Fibroblast of skin of left biceps (primary cell): ENCODE data around the gene CEP72.

Experiments used
- DNase-seq, 2 experiments: peaks; one replicate each; pipeline ENCODE4 v3.0.0-alpha.2; 2013; ENCODE audit warnings: low read depth in 2 of 2

Gene CEP72

DNA sequence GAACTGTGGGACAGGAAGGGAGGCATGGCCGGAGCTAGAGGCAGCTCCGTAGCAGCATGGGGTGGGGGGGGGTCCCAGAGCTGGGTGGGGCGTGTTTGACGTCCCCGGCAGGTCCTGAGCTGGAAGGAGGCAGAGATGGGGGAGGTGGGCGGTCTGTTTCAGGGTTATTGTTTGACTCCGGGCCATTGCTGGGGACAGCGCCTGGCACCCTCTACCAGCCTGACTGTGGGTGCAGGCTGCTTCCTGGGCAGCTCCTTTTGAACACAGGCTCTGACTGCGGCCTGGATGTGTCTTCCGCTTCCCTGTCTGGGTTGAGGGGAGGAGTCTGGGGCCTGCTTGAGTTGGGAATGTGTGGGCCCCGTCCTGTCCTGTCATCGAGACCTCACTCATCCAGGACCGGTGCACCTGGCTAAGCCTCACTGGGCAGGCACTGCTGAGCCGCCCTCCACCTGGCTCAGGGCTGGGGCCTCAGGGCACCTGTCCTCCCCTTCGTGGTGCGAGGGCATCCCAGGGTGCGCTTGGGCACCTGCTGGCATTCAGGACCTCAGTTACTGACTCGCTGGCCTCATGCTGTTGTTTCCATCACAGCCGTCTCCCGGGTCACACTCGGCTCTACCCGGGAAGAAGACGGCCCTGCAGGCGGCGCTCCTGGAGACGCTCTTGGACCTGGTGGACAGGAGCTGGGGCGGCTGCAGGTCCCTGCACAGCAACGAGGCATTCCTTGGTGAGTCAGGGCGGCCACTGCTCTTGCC lies 26.5 kb downstream of the CEP72 start:
- DNase-seq, result no peak

DNA sequence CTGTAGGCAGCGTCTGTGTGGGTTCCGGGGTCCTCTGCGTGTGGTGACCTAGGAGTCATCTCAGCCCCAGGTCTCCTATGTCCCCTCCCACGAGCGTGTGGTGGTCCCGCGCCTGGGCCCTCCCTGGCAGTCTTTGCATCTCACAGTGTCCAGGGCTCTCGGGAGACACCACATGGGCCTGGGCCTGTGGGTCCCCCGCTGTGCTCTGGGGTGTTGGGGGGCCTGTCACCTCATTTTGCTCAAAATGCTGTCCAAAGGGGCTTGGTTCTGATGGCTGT lies 27.1 kb downstream of the CEP72 start:
- no peak for DNase-seq

DNA sequence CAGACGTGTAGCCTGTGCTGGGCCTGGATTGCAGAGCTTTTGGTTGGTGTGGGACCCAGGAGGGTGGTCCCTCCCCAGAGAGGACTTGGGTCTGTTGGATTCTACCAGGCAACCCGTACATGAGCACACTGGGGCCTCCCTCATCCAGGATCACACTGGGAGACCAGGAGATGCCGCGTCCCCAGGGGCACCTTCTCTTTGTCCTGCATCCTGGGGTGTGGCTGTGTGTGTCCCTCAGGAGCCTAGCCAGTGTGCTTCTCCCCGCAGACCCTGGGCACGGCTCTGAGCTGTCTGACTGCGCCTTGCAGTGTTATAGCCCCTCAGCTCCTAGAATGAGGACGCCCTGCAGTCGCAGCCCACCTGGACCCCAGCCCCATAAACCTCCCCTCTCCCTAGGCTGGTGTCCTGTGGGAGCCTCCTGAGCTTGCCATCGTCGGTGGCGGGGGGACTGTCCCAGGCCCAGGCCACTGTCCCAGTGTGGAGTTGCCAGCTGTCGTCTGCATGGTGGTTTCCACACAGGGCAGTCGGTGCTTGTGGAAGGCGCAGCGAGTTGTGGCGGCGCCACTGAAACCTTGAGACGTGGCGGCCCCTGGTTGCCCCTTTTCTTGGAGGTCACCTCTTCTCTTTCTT lies 27.6 kb downstream of the CEP72 start:
- DNase-seq, result no peak

DNA sequence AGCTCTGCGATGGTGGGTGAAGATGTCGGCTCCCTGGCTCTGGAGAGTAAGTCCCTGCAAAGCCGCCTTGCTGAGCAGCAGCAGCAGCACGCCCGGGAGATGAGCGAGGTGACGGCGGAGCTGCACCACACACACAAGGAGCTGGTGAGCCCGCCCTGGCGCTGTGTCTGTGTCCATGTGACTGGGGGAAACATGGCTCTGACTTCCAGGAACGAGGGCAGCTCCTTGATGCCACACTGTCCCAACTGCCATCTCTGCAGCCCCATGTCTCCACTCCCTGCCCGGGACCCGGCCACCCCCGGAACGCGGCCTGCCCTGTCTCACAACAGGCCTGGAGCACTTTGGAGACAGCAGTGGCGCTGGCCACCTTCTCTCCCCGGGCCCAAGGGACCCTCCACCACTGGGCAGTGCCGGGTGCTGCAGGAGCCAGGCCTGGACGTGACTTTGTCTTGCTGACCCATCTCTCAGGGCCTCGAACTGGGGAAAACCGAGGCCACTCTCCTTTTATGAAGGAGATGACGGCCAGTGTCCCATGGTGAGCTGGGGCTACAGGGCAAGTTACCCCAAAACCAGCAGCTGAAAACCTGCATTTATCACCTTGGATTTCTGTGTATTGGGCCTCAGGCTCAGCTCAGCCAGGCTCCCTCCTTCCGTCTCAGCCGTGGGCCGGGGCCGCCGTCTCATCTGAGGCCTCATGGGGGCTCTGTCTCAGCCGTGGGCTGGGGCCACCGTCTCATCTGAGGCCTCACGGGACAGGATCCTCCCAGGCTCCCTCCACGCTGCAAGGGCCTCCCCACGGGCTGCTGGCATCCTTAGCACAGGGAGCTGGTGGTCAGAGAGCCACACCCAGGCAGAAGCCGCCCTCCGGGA lies 28.6 kb downstream of the CEP72 start:
- no peak for DNase-seq

DNA sequence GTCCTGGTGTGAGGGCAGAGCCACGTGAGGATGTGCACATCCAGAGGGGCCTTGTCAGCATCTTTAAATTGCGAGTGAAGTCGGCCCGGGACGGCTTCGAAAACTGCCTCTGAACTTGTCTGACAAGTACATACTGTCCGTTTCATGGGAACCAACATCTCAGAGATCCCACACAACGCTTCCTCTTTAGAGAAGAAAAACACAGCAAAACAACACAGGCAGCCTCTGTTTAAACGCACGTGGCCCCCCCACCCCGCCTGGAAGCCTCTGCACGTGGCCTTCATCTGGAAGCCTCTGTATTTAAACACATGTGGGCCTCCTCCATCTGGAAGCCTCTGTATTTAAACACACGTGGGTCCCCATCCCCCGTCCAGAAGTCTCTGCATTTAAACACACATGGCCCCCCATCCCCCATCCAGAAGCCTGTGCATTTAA lies 29.2 kb downstream of the CEP72 start:
- DNase-seq, result no peak

DNA sequence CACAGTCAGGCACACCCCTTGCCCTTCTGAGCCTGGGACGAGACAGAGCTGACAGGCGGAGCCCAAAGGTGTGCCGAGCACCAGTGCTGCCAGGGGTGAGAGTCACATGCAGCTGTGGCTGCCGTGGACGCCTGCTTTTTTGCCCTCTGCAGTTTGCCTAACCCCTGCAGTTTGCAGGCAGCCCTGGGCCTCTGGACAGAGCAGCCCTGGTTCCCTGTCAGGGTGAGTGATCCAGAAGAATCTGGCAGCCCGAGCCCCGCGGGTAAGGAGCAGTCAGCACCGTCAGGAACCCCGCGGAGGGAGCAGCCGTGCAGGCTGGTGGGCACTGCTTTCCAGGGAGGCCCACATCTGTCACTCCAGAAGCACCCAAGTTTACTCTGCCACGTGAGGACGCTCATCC lies 30.3 kb downstream of the CEP72 start:
- no peak for DNase-seq

DNA sequence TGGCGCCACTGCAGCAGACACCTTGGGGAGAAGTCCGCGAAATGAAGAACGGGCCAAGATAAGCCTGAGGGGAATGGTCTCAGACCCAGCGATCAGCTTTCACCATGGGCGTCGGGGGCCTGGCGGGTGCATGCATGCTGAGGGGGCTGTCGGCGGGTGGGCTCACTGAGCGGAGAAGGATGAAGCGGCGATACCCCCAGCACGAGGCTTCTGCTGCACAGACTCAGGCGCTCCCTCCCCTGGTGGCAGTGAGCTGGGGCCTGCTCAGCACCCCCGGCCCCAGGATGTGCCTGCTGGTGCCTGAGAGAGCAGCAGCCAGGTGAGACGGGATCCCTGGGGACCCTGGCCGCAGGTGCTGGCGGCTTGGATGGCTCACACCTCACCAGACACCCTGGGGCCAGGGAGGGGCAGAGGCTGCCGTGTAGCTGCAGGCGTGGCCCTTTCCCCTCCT lies 31.2 kb downstream of the CEP72 start:
- no peak for DNase-seq

DNA sequence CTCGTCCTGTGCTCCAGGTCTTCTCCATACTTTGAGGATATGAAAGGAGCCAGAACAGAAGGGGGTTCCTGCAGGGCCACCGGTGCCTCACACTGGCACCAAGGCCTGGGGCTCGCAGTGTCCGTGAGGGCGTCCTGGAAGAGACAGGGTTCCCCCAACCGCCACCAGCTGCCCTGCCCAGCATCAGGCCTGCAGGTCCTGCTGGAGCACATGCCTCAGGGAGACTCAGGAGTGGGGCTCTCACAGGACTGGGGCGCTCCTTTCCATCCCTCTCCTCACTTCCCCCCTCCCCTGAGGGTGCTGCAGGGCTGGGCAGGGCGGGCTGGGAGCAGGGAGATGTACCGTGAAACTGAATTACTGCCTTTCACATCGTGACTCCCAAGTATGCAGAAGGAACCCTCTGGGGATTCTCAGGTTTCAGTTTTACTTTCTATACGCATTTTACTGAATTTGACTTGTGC lies 31.7 kb downstream of the CEP72 start:
- DNase-seq, result no peak

DNA sequence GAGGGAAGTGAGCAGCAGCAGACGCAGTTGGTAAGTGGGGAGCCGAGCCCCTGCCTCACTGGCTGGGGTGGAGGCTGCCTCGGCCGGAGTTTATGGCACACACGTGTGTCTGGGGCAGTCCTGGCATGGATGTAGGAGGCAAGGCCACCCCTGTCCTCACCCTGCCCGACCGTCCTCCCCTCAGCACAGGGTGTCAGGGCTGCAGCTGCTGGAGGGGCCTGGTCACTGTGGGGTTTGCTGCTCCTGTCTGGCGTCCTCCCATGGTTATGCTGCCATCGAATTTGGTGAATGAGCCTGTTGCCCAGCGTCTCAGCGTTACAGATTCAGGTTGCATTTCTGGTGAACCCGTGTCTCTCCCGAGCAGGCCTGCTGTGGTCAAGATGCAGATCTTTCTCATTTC lies 32.4 kb downstream of the CEP72 start:
- DNase-seq, result no peak

DNA sequence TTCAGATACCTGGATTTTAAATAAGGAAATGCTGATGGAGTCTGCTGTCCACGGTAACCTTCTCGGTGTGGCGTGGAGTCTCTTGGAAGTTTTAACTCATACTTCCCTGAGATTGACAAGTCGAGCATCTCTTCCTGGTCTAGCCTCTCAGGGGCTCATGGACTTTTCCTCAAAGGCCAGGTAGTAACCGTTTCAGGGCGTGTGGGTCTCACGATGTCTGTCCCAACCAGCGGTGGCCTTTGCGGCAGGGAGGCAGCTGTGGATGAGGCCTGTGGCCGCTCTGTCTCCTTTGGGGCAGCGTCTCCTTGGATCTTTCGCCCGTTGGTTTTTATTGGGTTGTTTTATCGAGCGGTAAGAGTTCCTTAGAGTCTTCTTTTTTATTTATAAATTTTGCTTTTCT lies 32.8 kb downstream of the CEP72 start:
- DNase-seq, result no peak

DNA sequence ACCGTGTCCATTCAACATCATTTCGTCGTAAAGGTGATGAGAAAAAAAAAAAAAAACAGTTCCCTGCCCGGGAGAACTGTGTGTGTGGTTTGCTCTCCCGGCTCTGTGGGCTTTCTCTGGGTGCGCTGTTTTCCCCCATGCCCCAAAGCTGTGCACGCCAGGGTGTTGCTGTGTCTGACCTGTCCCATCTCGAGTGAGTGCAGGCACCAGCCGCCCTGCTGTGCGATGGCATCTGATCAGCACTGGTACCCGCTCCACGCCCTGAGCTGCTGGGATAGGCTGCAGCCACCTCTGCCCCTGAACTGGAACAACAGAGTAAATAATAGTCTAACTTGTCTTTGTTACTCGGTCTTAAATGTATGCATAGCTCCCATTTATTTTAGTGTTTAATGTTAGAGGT lies 33.3 kb downstream of the CEP72 start:
- DNase-seq, result no peak

DNA sequence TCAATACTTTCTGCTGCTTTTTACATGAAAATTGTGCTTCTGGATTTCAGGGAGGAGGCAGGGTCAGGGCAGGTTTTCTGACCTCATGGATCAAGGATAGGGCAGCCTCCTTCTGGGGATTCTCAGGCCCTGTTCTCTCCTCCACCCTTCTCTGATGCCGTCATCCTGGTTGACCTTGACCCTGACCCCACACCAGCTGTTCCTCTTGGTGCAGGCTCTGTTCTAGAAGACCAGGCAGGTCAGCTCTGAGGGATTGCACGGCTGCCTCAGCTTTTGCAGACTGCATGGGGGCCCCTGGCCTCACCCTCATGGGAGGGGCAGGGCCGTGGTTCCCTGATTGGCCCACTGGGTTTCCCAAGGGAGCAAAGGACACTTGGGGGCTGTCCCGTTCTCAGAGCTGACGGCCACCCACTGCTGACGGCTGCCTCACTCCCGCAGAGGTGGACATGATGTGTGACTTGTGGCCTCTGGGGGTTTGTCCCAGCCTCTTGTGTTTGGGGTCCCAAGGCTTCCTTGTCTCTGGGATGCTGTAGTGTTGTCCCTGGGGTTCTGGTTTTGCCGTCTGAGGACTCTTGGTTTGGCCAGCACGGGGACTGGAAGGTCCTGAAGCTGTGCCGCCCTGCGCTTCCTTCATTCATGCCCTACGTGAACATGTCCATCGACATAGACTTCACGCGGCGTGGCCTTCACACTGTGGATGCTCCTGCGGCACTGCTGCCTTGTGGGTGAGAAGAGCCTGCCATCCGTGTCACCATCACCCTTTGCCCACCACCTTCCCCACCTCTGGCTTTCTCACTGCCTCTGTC lies 34.5 kb downstream of the CEP72 start:
- no peak for DNase-seq

DNA sequence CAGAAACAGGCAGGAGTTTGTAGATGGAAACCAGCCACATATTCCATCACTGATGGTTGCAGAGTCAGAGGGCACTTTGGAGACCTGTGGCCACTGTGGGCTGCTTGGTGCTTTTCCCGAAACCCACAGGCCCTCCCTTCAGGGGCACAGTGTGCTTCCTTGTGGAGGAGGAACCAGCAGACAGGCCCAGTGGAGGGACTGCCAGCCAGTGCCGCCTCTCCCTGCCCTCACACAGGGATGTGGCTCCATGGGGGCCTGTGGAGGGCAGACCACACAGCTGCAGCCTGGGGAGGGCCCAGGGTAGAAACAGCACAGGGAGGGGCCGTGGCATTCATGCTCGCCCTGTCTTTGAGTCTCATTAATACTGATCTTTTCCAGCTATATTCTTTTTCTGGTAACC lies 35.2 kb downstream of the CEP72 start:
- no peak for DNase-seq

DNA sequence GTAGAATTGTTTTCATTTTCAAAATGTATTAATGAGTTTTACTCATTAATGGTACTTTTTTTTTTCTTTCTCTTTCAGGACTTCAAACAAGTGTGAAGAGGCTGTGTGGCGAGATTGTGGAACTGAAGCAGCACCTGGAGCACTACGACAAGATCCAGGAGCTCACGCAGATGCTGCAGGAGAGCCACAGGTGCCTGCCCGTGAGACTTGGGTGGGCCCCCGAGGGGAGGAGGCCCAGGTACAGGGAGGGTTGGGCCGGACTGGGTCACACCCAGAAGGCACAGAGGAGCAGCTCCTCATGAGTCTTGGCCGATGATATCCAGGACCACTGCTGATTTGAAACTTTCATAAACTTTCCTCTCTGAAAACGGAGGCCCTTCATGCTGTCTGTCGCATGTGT lies 35.6 kb downstream of the CEP72 start:
- no peak for DNase-seq

DNA sequence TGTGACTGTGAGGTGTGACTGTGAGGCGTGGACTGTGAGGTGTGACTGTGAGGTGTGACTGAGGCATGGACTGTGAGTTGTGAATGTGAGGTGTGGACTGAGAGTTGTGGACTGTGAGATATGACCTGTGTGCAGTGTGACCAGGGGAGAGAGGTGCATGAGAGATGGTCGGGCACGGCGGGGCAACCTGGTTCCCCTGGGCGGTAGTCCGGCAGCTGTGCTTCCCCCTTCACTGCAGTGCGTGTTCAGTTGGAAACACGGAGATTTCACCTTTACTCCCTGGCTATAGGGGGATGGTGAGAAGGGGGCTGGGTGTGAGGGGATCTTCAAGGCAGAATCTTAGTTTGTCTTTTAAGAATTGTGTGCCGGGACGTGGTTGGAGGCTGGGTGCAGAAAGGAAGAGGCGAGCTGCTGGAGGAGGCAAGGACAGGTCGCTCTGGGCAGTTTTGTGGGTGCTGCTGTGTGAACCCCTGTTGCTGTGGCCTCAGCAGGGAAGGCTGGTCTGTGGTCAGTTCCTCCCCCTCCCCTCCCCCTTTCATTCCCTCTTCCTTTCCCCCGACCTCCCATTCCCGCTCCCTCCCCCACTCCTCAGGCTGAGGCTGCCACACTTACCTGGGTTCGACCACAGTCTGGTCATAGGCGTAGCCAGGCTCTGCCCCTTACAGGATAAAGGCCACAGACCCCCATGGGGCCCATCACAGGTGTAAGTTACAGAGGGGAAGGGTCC lies 39.3 kb downstream of the CEP72 start:
- no peak for DNase-seq

DNA sequence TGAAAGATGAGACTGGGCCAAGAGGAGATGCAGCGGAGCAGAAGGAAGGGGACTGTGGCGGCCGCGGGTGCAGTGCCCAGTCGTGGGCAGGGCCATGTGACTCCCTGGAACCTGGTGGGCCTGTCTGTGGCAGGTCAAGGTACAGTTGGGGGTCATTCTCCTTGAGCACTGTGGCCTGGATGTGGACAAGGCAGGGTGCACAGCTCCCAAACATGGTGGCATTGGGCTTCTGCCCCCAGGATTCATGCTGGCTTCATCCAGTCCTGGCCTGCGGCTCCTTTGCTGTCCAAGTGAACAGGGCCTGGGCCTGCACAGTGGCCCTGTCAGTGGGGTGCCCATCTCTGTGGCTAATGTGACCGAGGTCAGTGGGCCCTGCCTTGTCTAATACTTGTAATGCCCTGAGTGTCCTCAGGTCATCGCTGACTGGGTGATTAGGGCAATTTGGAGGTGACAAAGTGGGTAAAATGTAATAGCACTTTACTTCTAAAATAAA lies 39.9 kb downstream of the CEP72 start:
- DNase-seq, result no peak

DNA sequence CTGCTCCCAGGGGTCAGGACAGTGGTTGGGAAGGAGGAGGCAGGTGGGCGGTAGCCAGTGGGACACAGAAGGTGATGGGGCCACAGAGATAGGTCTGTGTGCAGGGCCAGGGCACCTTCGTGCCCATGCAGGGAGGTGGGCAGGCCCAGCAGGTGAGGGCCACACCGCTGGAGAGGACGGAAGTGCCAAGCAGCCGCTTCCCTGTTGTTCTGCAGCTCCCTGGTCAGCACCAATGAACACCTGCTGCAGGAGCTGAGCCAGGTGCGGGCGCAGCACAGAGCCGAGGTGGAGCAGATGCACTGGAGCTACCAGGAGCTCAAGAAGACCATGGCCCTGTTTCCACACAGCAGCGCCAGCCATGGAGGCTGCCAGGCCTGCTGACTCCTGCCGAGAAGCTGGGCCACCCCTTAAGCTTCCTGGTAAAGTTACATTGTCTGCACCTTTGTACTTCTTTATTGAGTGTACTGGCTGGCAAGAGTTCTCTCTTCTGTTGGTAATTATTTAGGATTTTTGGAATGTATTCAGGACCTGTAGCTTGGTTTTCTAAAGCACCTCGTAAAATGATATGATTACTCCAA lies 40.7 kb downstream of the CEP72 start:
- no peak for DNase-seq

DNA sequence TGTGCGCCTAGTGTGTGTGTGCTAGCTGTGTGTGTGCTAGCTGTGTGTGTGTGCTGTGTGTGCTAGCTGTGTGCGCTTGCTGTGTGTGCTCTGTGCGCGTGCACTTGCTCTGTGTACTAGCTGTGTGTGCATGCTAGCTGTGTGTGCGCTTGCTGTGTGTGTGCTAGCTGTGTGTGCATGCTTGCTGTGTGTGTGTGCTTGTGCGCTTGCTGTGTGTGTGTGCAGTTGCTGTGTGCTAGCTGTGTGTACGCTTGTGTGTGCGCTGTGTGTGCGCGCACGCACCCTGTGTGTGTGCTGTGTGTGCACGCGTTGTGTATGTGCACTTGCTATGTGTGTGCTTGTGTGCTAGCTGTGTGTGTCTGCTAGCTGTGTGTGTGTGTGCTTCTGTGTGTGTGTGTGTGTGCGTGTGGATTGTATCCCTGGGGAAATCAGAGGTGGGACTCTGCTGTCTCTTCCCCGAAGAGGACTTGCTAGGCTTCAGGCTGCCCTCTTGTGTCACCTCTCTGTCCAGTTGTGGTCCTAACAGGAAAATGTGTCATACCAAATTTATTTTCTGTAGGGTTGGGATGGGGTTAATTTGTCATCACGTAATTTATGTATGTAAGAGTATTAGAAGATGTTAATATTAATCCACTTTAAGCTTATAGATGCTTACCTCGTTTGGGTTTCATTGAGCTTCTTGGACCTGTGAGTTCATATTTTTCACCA lies 42.1 kb downstream of the CEP72 start:
- no peak for DNase-seq

DNA sequence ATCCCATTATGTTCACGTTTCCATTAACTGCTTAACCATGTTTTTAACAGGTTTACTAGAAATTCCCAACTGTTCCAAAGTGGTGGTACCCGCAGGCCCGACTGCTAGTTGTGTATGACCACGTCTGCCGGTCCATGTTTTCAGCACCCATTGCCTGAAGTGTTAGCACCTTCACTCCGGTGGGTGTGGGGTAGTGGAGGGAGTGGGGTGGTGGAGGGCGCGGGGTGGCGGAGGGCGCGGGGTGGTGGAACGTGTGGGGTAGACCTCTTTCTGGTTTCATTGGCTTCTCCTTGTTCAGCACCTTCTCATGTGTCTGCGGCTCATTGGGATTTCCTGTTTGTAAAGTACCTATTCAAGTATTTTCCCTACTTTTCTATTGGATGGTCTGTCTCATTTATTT lies 43.3 kb downstream of the CEP72 start:
- no peak for DNase-seq

DNA sequence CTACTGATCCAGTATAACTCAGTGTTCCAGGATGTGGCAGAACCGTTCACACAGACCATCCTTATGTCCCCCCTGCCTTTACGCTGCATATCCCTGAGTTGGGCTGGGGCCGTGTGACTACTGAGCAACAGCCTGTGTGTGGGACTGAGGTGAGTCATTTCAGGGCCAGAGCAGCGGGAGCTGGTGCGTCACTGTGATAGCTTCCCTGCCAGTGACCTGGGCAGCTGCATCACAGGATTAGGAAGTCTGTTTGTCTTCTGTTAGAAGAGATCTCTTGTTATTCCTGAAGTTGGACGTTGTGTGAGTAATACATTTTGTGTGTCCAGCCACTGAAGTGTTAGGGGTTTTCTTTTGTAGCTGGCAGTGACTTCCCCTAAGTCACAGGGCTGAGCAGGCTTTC lies 45.4 kb downstream of the CEP72 start:
- DNase-seq, result no peak
